Neuronal stem cell (in vitro differentiated cells): ENCODE results near the gene TAL2.

Experiments used
- DNase-seq: peaks from one replicate; pipeline ENCODE4 v3.0.0-alpha.2; 2013; ENCODE audit warnings: low spot score
- H2AFZ ChIP-seq: one replicate; pipeline ENCODE4 v1.6.1; 2013; ENCODE audit warnings: mild to moderate bottlenecking, low read length, inconsistent platforms
- H2AK5ac ChIP-seq: 2 replicates; pipeline ENCODE4 v1.6.1; 2013; ENCODE audit warnings: low read depth, mild to moderate bottlenecking, inconsistent platforms, low read length, moderate library complexity, mixed read lengths
- H2BK120ac ChIP-seq: 2 replicates; pipeline ENCODE4 v1.6.1; 2013; ENCODE audit warnings: low read depth, mild to moderate bottlenecking, inconsistent platforms, low read length, moderate library complexity, mixed read lengths
- H2BK12ac ChIP-seq: one replicate; pipeline ENCODE4 v1.6.1; 2013; ENCODE audit warnings: low read length, inconsistent platforms
- H2BK15ac ChIP-seq: 2 replicates; pipeline ENCODE4 v1.6.1; 2013; ENCODE audit warnings: mild to moderate bottlenecking, low read length, inconsistent platforms, mixed read lengths
- H2BK5ac ChIP-seq: one replicate; pipeline ENCODE4 v1.6.1; 2013; ENCODE audit warnings: inconsistent platforms, mild to moderate bottlenecking, low read length, moderate library complexity
- H3K14ac ChIP-seq: one replicate; pipeline ENCODE4 v1.6.1; 2013; ENCODE audit warnings: low read length, inconsistent platforms
- H3K18ac ChIP-seq: 2 replicates; pipeline ENCODE4 v1.6.1; 2013; ENCODE audit warnings: low read length, inconsistent platforms
- H3K23ac ChIP-seq: 2 replicates; pipeline ENCODE4 v1.6.1; 2013; ENCODE audit warnings: low read depth, mild to moderate bottlenecking, mixed read lengths, low read length, inconsistent platforms; ENCODE audit not compliant: poor library complexity
- H3K27ac ChIP-seq: replicated peaks from 3 replicates; pipeline ENCODE4 v1.5.1; 2013; ENCODE audit warnings: low read length, inconsistent platforms
- H3K27me3 ChIP-seq, 3 experiments: 2 replicates each; pipeline ENCODE4 v1.6.1; 2013; ENCODE audit warnings: low read length in 3 of 3, mild to moderate bottlenecking in 2 of 3, inconsistent platforms in 1 of 3, low read depth in 1 of 3, mixed read lengths in 1 of 3, moderate library complexity in 1 of 3; ENCODE audit not compliant: control insufficient read depth in 3 of 3, insufficient read depth in 3 of 3
- H3K36me3 ChIP-seq, 2 donors: replicated peaks in 1 of 2; 2 replicates each; pipeline ENCODE4 v1.6.1; 2013; ENCODE audit warnings: low read length in 2 of 2; ENCODE audit not compliant: control insufficient read depth in 2 of 2, insufficient read depth in 2 of 2
- H3K4ac ChIP-seq: 2 replicates; pipeline ENCODE4 v1.6.1; 2013; ENCODE audit warnings: inconsistent platforms, mild to moderate bottlenecking, low read length, moderate library complexity
- H3K4me1 ChIP-seq, 2 donors: 1 replicate in 1 of 2; 2 replicates in 1 of 2; pipeline ENCODE4 v1.6.1; 2013; ENCODE audit warnings: low read length in 2 of 2, low read depth in 1 of 2; ENCODE audit not compliant: control insufficient read depth in 2 of 2, insufficient read depth in 1 of 2
- H3K4me2 ChIP-seq: one replicate; pipeline ENCODE4 v1.6.1; 2013; ENCODE audit warnings: mild to moderate bottlenecking, low read length, inconsistent platforms; ENCODE audit not compliant: insufficient read depth, poor library complexity, severe bottlenecking
- H3K4me3 ChIP-seq, 2 donors: 2 replicates each; pipeline ENCODE4 v1.5.1; 2013; ENCODE audit warnings: low read length in 2 of 2, mild to moderate bottlenecking in 2 of 2, inconsistent platforms in 1 of 2, moderate library complexity in 1 of 2
- H3K79me1 ChIP-seq: one replicate; pipeline ENCODE4 v1.6.1; 2013; ENCODE audit warnings: low read depth, mild to moderate bottlenecking, inconsistent platforms, low read length, moderate library complexity
- H3K9ac ChIP-seq: one replicate; pipeline ENCODE4 v1.6.1; 2013; ENCODE audit warnings: mild to moderate bottlenecking, low read depth, low read length, inconsistent platforms; ENCODE audit not compliant: poor library complexity
- H3K9me3 ChIP-seq, 2 donors: replicated peaks in 1 of 2; 2 replicates each; pipeline versions ENCODE3 to v1.6.1; 2013; ENCODE audit warnings: low read length in 2 of 2, mild to moderate bottlenecking in 2 of 2, inconsistent platforms in 1 of 2, low read depth in 1 of 2, mixed read lengths in 1 of 2, moderate library complexity in 1 of 2; ENCODE audit not compliant: control insufficient read depth in 2 of 2, insufficient read depth in 1 of 2
- H4K8ac ChIP-seq: one replicate; pipeline ENCODE4 v1.6.1; 2013; ENCODE audit warnings: low read depth, mild to moderate bottlenecking, inconsistent platforms, low read length, moderate library complexity
- H4K91ac ChIP-seq: one replicate; pipeline ENCODE4 v1.6.1; 2013; ENCODE audit warnings: low read length, low read depth, mild to moderate bottlenecking, inconsistent platforms; ENCODE audit not compliant: poor library complexity
- WGBS, 2 donors: extraction: QIAGEN DNeasy Blood & Tissue Kit; methylation state at CpG; one replicate each; pipeline ENCODE4 v1.1.7; 2013; ENCODE audit warnings: missing lambda C conversion rate in 2 of 2, mixed read lengths in 1 of 2; ENCODE audit not compliant: insufficient read length in 2 of 2, insufficient replicate concordance in 1 of 2; ENCODE audit errors: extremely low coverage in 2 of 2; 5-methylcytosine and 5-hydroxymethylcytosine counted together

The TAL2 gene

GRCh38 chr9:105712297-105712696 lies 50.0 kb downstream of the TAL2 start:
- Histone ChIP-seq H3K36me3 (peaks cover 9 to 58% of the 10 kb centered on the region in 2 donors), H3K9ac (no peak overlapping the region), H3K79me1 (peaks cover 3% of the 10 kb centered on the region), H4K8ac (no peak overlapping the region), H3K4me3 (no peak overlapping the region), H3K23ac (no peak overlapping the region), H3K4ac (no peak overlapping the region), H2BK120ac (no peak overlapping the region), H3K27me3 (no peaks in the 10 kb centered on the region), H2AFZ (no peak overlapping the region), H2BK15ac (no peak overlapping the region), H3K4me2 (no peak overlapping the region), H4K91ac (no peak overlapping the region), H2BK12ac (no peak overlapping the region), H3K4me1 (peaks cover 0 to 2% of the 10 kb centered on the region in 2 donors), H3K9me3 (peaks cover 9 to 15% of the 10 kb centered on the region in 2 donors), H3K14ac (no peak overlapping the region), H2AK5ac (no peak overlapping the region), H3K18ac (no peak overlapping the region), H3K27ac (no peak overlapping the region), H2BK5ac (no peak overlapping the region)
- no CpG with 5 or more reads among the region's 1 CpG for WGBS, 2 donors
- DNase-seq = no peak
